LNCAP (cell line): ENCODE measurements around the gene SGCG.

Experiments
- CTCF ChIP-seq: fragments of 450-650 bp; IDR thresholded peaks from 2 replicates; pipeline ENCODE4 v1.5.1; 2017; ENCODE audit warnings: mild to moderate bottlenecking

Gene SGCG

GRCh38 chr13:23322353-23323336 lies 141.9 kb downstream of the SGCG start:
- no peak for TF ChIP-seq CTCF

GRCh38 chr13:23323946-23324709 lies 143.3 kb downstream of the SGCG start:
- no peak for TF ChIP-seq CTCF

GRCh38 chr13:23325191-23325590 lies 144.4 kb downstream of the SGCG start:
- no peak for TF ChIP-seq CTCF

- no peak for TF ChIP-seq CTCF
Observed at GRCh38 chr13:23330356-23330755, 149.6 kb downstream of the SGCG start.

- TF ChIP-seq CTCF: no peak
Observed at GRCh38 chr13:23339225-23339624, 158.4 kb downstream of the SGCG start.

- TF ChIP-seq CTCF: no peak
Observed at GRCh38 chr13:23344931-23345595, 164.3 kb downstream of the SGCG start.

GRCh38 chr13:23347601-23348000 lies 166.8 kb downstream of the SGCG start:
- TF ChIP-seq CTCF: no peak
